Measurements from ENCODE around the gene EML4. TPM values are rescaled to one million over a fixed set of nuclear protein-coding genes. Genes with fewer than 3 reads are reported as not detected.

Gene EML4
- polyA plus RNA-seq, 1 of the 3 experiments (the other 2 are of a cell fraction) = 35.0 TPM

DNA sequence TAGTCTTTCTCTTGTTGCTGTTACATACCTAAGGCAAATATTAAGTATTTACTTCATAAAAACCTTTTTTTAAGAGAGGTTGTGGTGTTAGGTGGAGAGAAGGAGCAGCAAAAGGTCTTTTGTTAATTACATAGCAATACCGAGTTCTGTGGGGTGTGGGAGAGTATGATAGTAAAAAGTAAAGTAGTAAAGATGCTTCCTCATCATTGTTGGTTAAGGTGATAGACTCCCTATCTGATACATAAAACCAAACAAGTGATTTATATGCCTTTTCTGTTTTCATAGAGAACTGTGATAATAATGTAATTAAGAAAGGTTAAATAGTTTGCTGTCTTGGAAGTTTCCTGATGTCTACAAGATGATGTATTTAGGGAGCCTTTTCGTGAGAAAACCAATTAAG lies 75.4 kb downstream of the EML4 start:
- Histone ChIP-seq H3K4me2 (no peak overlapping the region), H3K9me3 (no peaks in the 10 kb centered on the region; the same call in 1 of the 2 replicates), H3F3A (replicated peaks; ENCODE audit: insufficient read depth) (no peaks in the 10 kb centered on the region), H3K79me2 (ENCODE audit: insufficient read depth) (peaks cover 42% of the 10 kb centered on the region), H3K36me3 (replicated peaks in 1 of 2; ENCODE audit: control insufficient read depth in 1 of 2, insufficient read depth in 2 of 2, low read length in 1 of 2) (peaks cover 24 to 39% of the 10 kb centered on the region in 2 experiments), H3K9ac (no peak overlapping the region), H3K27ac (ENCODE audit: low read depth in 2 of 2, low read length in 1 of 2) (no peak overlapping the region), H4K20me1 (ENCODE audit: insufficient read depth) (0 out of 2 replicates have a peak, but pooled peaks cover 4% of the 10 kb centered on the region), H2AFZ (ENCODE audit: low read depth) (no peak overlapping the region), H3K9me2 (no peaks in the 10 kb centered on the region), H3K27me3 (ENCODE audit: insufficient read depth) (no peaks in the 10 kb centered on the region), H3K4me1 (ENCODE audit: control insufficient read depth in 1 of 2, insufficient read depth in 2 of 2, low read depth in 1 of 2, low read length in 1 of 2) (peaks cover 2 to 5% of the 10 kb centered on the region in 2 experiments; a peak in 3 of 4 replicates), H3K4me3 (ENCODE audit: low read depth in 2 of 2, low read length in 1 of 2) (no peak overlapping the region)
- POLR2A ChIA-PET = no interaction called here
- TF ChIP-seq MEF2A (IDR thresholded peaks at IDR 0.05; ENCODE audit: borderline replicate concordance, low read depth) = no peak
- TF ChIP-seq FOSL2 (IDR thresholded peaks at IDR 0.05; ENCODE audit: borderline replicate concordance, low read depth) = no peak
- TF ChIP-seq EP300 (IDR thresholded peaks at IDR 0.05; ENCODE audit: borderline replicate concordance in 1 of 2, low read depth in 1 of 2, low read length in 1 of 2) = no peak
- TF ChIP-seq, protein P1, sequence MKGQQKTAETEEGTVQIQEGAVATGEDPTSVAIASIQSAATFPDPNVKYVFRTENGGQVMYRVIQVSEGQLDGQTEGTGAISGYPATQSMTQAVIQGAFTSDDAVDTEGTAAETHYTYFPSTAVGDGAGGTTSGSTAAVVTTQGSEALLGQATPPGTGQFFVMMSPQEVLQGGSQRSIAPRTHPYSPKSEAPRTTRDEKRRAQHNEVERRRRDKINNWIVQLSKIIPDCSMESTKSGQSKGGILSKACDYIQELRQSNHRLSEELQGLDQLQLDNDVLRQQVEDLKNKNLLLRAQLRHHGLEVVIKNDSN (IDR thresholded peaks at IDR 0.05; ENCODE audit: borderline replicate concordance, low read depth) = no peak
- TF ChIP-seq, protein P2, sequence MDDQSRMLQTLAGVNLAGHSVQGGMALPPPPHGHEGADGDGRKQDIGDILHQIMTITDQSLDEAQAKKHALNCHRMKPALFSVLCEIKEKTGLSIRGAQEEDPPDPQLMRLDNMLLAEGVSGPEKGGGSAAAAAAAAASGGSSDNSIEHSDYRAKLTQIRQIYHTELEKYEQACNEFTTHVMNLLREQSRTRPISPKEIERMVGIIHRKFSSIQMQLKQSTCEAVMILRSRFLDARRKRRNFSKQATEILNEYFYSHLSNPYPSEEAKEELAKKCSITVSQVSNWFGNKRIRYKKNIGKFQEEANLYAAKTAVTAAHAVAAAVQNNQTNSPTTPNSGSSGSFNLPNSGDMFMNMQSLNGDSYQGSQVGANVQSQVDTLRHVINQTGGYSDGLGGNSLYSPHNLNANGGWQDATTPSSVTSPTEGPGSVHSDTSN (IDR thresholded peaks at IDR 0.05) = no peak
- TF ChIP-seq NFIC (IDR thresholded peaks at IDR 0.05; ENCODE audit: borderline replicate concordance) = no peak
- TF ChIP-seq GABPA (IDR thresholded peaks at IDR 0.05; ENCODE audit: low read depth) = no peak
- TF ChIP-seq RFX5 (IDR thresholded peaks at IDR 0.05; ENCODE audit: low read length) = no peak
- TF ChIP-seq RAD21 (IDR thresholded peaks at IDR 0.05; ENCODE audit: low read length) = no peak
- no peak for TF ChIP-seq CHD2 (IDR thresholded peaks at IDR 0.05; ENCODE audit: low read length, partially characterized antibody)
- no peak for TF ChIP-seq SMC3 (IDR thresholded peaks at IDR 0.05; ENCODE audit: low read depth, low read length)
- TF ChIP-seq, protein P3, sequence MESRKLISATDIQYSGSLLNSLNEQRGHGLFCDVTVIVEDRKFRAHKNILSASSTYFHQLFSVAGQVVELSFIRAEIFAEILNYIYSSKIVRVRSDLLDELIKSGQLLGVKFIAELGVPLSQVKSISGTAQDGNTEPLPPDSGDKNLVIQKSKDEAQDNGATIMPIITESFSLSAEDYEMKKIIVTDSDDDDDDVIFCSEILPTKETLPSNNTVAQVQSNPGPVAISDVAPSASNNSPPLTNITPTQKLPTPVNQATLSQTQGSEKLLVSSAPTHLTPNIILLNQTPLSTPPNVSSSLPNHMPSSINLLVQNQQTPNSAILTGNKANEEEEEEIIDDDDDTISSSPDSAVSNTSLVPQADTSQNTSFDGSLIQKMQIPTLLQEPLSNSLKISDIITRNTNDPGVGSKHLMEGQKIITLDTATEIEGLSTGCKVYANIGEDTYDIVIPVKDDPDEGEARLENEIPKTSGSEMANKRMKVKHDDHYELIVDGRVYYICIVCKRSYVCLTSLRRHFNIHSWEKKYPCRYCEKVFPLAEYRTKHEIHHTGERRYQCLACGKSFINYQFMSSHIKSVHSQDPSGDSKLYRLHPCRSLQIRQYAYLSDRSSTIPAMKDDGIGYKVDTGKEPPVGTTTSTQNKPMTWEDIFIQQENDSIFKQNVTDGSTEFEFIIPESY (IDR thresholded peaks at IDR 0.05; ENCODE audit: borderline replicate concordance, low read depth) = no peak
- no peak for TF ChIP-seq ELF1 (IDR thresholded peaks at IDR 0.05)
- no peak for TF ChIP-seq JUND (IDR thresholded peaks at IDR 0.05)
- TF ChIP-seq GATA2 (CRISPR knock-in tag; IDR thresholded peaks at IDR 0.05) = no peak
- no peak for TF ChIP-seq FOXM1 (IDR thresholded peaks at IDR 0.05; ENCODE audit: low read depth)
- no peak for DNase-seq
- CTCF ChIA-PET = no interaction called here
- WGBS (ENCODE audit: low lambda C conversion rate) = 97% methylated on average over 2 of the region's 2 CpGs

DNA sequence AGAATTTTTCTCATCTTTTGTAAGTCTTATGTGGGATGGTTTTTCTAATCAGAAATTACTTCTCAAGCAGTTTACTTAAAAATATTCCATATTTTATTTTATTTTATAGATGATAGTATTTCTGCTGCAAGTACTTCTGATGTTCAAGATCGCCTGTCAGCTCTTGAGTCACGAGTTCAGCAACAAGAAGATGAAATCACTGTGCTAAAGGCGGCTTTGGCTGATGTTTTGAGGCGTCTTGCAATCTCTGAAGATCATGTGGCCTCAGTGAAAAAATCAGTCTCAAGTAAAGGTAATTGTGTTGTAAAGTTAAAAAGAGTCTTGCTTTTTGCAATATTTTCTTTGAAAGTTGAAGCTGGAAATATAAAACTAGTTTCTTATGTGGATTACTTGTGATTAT lies 76.2 kb downstream of the EML4 start:
- CTCF ChIA-PET = no interaction called here
- H2AFZ ChIP-seq (ENCODE audit: low read depth) = no peak overlapping the region

More for the DNA sequence above, 76.2 kb downstream of the EML4 start:
- H3K9ac ChIP-seq = no peak overlapping the region
- 0 out of 2 replicates have a peak, but pooled peaks cover 4% of the 10 kb centered on the region for H4K20me1 ChIP-seq (ENCODE audit: insufficient read depth)
- H3K27me3 ChIP-seq (ENCODE audit: insufficient read depth) = no peaks in the 10 kb centered on the region
- no peaks in the 10 kb centered on the region for H3K9me2 ChIP-seq
- no peak overlapping the region for H3K4me3 ChIP-seq (ENCODE audit: low read depth in 2 of 2, low read length in 1 of 2)
- H3K4me1 ChIP-seq (ENCODE audit: control insufficient read depth in 1 of 2, insufficient read depth in 2 of 2, low read depth in 1 of 2, low read length in 1 of 2) = peaks cover 0 to 2% of the 10 kb centered on the region in 2 experiments; a peak in 2 of 4 replicates
- DNase-seq = no peak
- 98% methylated on average over 4 of the region's 4 CpGs for WGBS (ENCODE audit: low lambda C conversion rate)
- no peak overlapping the region for H3K27ac ChIP-seq (ENCODE audit: low read depth in 2 of 2, low read length in 1 of 2)
- H3K4me2 ChIP-seq = no peak overlapping the region
- TF ChIP-seq POLR2AphosphoS5 (IDR thresholded peaks at IDR 0.05; ENCODE audit: low read depth, low read length) (no peak), RXRA (IDR thresholded peaks at IDR 0.05; ENCODE audit: borderline replicate concordance, low read depth) (no peak), SMC3 (IDR thresholded peaks at IDR 0.05; ENCODE audit: low read depth, low read length) (no peak), TCF12 (IDR thresholded peaks at IDR 0.05) (no peak), ELF1 (IDR thresholded peaks at IDR 0.05) (no peak), GATA2 (CRISPR knock-in tag; IDR thresholded peaks at IDR 0.05) (no peak), FOSL2 (IDR thresholded peaks at IDR 0.05; ENCODE audit: borderline replicate concordance, low read depth) (no peak)
- POLR2A ChIA-PET = no interaction called here
- no peaks in the 10 kb centered on the region; the same call in 1 of the 2 replicates for H3K9me3 ChIP-seq
- no peaks in the 10 kb centered on the region for H3F3A ChIP-seq (replicated peaks; ENCODE audit: insufficient read depth)
- H3K36me3 ChIP-seq (replicated peaks in 1 of 2; ENCODE audit: control insufficient read depth in 1 of 2, insufficient read depth in 2 of 2, low read length in 1 of 2) = peaks cover 33 to 47% of the 10 kb centered on the region in 2 experiments
- peaks cover 41% of the 10 kb centered on the region for H3K79me2 ChIP-seq (ENCODE audit: insufficient read depth)

Data from SK-N-SH (cell line).